Stimulated activated CD4-positive, alpha-beta T cell treated with anti-CD3 and anti-CD28 coated beads, Interleukin-2, amount 100 ng/mL, for 48 hours (primary cell): ENCODE data around the gene PBX1.

Source experiments
- DNase-seq, 2 donors: peaks; one replicate each; pipeline ENCODE4 v3.0.0-alpha.2; 2020

The PBX1 gene

GRCh38 chr1:164790081-164790480 is 231.1 kb downstream of the PBX1 start:
- DNase-seq, result no peak

GRCh38 chr1:164792410-164793004 is 233.5 kb downstream of the PBX1 start:
- no peak for DNase-seq

GRCh38 chr1:164794356-164794755 is 235.4 kb downstream of the PBX1 start:
- DNase-seq, result no peak

- no peak for DNase-seq
Measured at GRCh38 chr1:164796916-164797315, 237.9 kb downstream of the PBX1 start.

- DNase-seq, result no peak
Measured at GRCh38 chr1:164801246-164801731, 242.3 kb downstream of the PBX1 start.

- DNase-seq, result no peak
Measured at GRCh38 chr1:164801791-164802502, 243.0 kb downstream of the PBX1 start.

- DNase-seq, result no peak
Measured at GRCh38 chr1:164802529-164803282, 243.7 kb downstream of the PBX1 start.

GRCh38 chr1:164803366-164803765 is 244.4 kb downstream of the PBX1 start:
- DNase-seq, result no peak

GRCh38 chr1:164804366-164804765 is 245.4 kb downstream of the PBX1 start:
- DNase-seq, result no peak

- no peak for DNase-seq
Measured at GRCh38 chr1:164805399-164805798, 246.4 kb downstream of the PBX1 start.

GRCh38 chr1:164806531-164806930 is 247.5 kb downstream of the PBX1 start:
- DNase-seq, result no peak

GRCh38 chr1:164813776-164814175 is 254.8 kb downstream of the PBX1 start:
- DNase-seq, result no peak

GRCh38 chr1:164821648-164822047 is 262.7 kb downstream of the PBX1 start:
- DNase-seq, result no peak

- no peak for DNase-seq
Measured at GRCh38 chr1:164823486-164824279, 264.7 kb downstream of the PBX1 start.

- DNase-seq, result no peak
Measured at GRCh38 chr1:164824542-164824941, 265.6 kb downstream of the PBX1 start.

GRCh38 chr1:164830628-164831027 is 271.6 kb downstream of the PBX1 start:
- no peak for DNase-seq

- no peak for DNase-seq
Measured at GRCh38 chr1:164834641-164835040, 275.7 kb downstream of the PBX1 start.

GRCh38 chr1:164836614-164837018 is 277.6 kb downstream of the PBX1 start:
- DNase-seq, result no peak

- no peak for DNase-seq
Measured at GRCh38 chr1:164838786-164839185, 279.8 kb downstream of the PBX1 start.

GRCh38 chr1:164840936-164841335 is 282.0 kb downstream of the PBX1 start:
- no peak for DNase-seq

GRCh38 chr1:164841702-164842465 is 282.9 kb downstream of the PBX1 start:
- no peak for DNase-seq

- DNase-seq, result no peak
Measured at GRCh38 chr1:164842870-164843269, 283.9 kb downstream of the PBX1 start.
